Measurements from ENCODE around the gene CMC1. TPM values are rescaled to one million over a fixed set of nuclear protein-coding genes. Genes with fewer than 3 reads are reported as not detected.

CMC1 gene
- polyA plus RNA-seq, 6 donors from 2014 or later, result 24.1 to 34.0 (median 27.1) TPM

GRCh38 chr3:28224430-28224829, 17.0 kb upstream of the CMC1 start:
- no peak overlapping the region for H3K27ac Mint-ChIP-seq
- ATAC-seq (ENCODE audit: low read depth in 2 of 2) (no peak), DNase-seq (no peak)
- peaks cover 0 to 7% (median 3%) of the 10 kb centered on the region in 7 donors for H3K9me3 Mint-ChIP-seq
- peaks cover 0 to 2% of the 10 kb centered on the region in 2 donors for H3K36me3 Mint-ChIP-seq
- H3K4me1 Mint-ChIP-seq, result no peaks in the 10 kb centered on the region
- no peak overlapping the region for H3K4me3 Mint-ChIP-seq
- H3K27me3 Mint-ChIP-seq, result peaks cover 0 to 8% (median 4%) of the 10 kb centered on the region in 3 donors

- no peaks in the 10 kb centered on the region for H3K4me1 Mint-ChIP-seq
- peaks cover 0 to 2% (median 0%) of the 10 kb centered on the region in 7 donors for H3K9me3 Mint-ChIP-seq
- no peak overlapping the region for H3K4me3 Mint-ChIP-seq
- no peak for DNase-seq
- H3K27ac Mint-ChIP-seq, result no peak overlapping the region
- no peak for ATAC-seq (ENCODE audit: low read depth in 2 of 2)
- peaks cover 0 to under 1% (median 0%) of the 10 kb centered on the region in 3 donors for H3K27me3 Mint-ChIP-seq
- H3K36me3 Mint-ChIP-seq, result no peaks in the 10 kb centered on the region
Observed at GRCh38 chr3:28226020-28226419, 15.4 kb upstream of the CMC1 start.

- no peak for ATAC-seq (ENCODE audit: low read depth in 2 of 2)
- DNase-seq, result no peak
- no peaks in the 10 kb centered on the region for H3K4me1 Mint-ChIP-seq
- H3K4me3 Mint-ChIP-seq, result no peak overlapping the region
- H3K36me3 Mint-ChIP-seq, result no peaks in the 10 kb centered on the region
- H3K27ac Mint-ChIP-seq, result no peak overlapping the region
- no peaks in the 10 kb centered on the region for H3K27me3 Mint-ChIP-seq
- H3K9me3 Mint-ChIP-seq, result peaks cover 0 to 2% (median 0%) of the 10 kb centered on the region in 7 donors
Observed at GRCh38 chr3:28228623-28229022, 12.8 kb upstream of the CMC1 start.

- DNase-seq, result no peak
- H3K4me1 Mint-ChIP-seq, result no peaks in the 10 kb centered on the region
- H3K4me3 Mint-ChIP-seq, result no peak overlapping the region
Observed at GRCh38 chr3:28232659-28233058, 8.8 kb upstream of the CMC1 start.

GRCh38 chr3:28234454-28234853, 7.0 kb upstream of the CMC1 start:
- Mint-ChIP-seq H3K9me3 (no peaks in the 10 kb centered on the region), H3K4me3 (no peak overlapping the region), H3K27me3 (no peaks in the 10 kb centered on the region), H3K36me3 (no peaks in the 10 kb centered on the region), H3K27ac (no peak overlapping the region), H3K4me1 (no peaks in the 10 kb centered on the region)
- no peak for DNase-seq
- ATAC-seq (ENCODE audit: low read depth in 2 of 2), result no peak

More at GRCh38 chr3:28232659-28233058, 8.8 kb upstream of the CMC1 start:
- Mint-ChIP-seq H3K27ac (no peak overlapping the region), H3K27me3 (no peaks in the 10 kb centered on the region), H3K36me3 (no peaks in the 10 kb centered on the region), H3K9me3 (no peaks in the 10 kb centered on the region)
- ATAC-seq (ENCODE audit: low read depth in 2 of 2), result no peak

- Mint-ChIP-seq H3K4me1 (peaks cover 20 to 33% (median 23%) of the 10 kb centered on the region in 3 donors), H3K27me3 (no peaks in the 10 kb centered on the region), H3K4me3 (peak overlapping the region in 2 of 8 donors; percentile 44 to 71), H3K27ac (no peak overlapping the region), H3K9me3 (no peaks in the 10 kb centered on the region), H3K36me3 (no peaks in the 10 kb centered on the region)
- no peak for DNase-seq
- no peak for ATAC-seq (ENCODE audit: low read depth in 2 of 2)
Observed at GRCh38 chr3:28239108-28239507, 2.3 kb upstream of the CMC1 start.

GRCh38 chr3:28240441-28240840, 978 bp upstream of the CMC1 start:
- DNase-seq, result no peak
- peak overlapping the region in 2 of 6 donors; percentile 41 to 78 for H3K27ac Mint-ChIP-seq
- ATAC-seq (ENCODE audit: low read depth in 2 of 2), result no peak
- peaks cover 25 to 39% (median 27%) of the 10 kb centered on the region in 3 donors for H3K4me1 Mint-ChIP-seq
- no peaks in the 10 kb centered on the region for H3K36me3 Mint-ChIP-seq
- peaks cover 0 to 2% (median 0%) of the 10 kb centered on the region in 7 donors for H3K9me3 Mint-ChIP-seq
- H3K27me3 Mint-ChIP-seq, result no peaks in the 10 kb centered on the region
- peak overlapping the region; percentile 89 to 98 (median 96) for H3K4me3 Mint-ChIP-seq

- H3K27ac Mint-ChIP-seq, result peak overlapping the region in 3 of 6 donors; percentile 61 to 69 (median 62)
- H3K36me3 Mint-ChIP-seq, result no peaks in the 10 kb centered on the region
- no peak for ATAC-seq (ENCODE audit: low read depth in 2 of 2)
Observed at GRCh38 chr3:28242519-28242918, 1.1 kb downstream of the CMC1 start.

GRCh38 chr3:28243424-28244106, 2.1 kb downstream of the CMC1 start:
- peaks cover 30 to 54% (median 46%) of the 10 kb centered on the region in 3 donors for H3K4me1 Mint-ChIP-seq
- H3K27ac Mint-ChIP-seq, result peak overlapping the region in 2 of 6 donors; percentile 0 to 14
- DNase-seq (no peak), ATAC-seq (ENCODE audit: low read depth in 2 of 2) (no peak)
- H3K9me3 Mint-ChIP-seq, result peaks cover 0 to 2% (median 0%) of the 10 kb centered on the region in 7 donors
- H3K36me3 Mint-ChIP-seq, result no peaks in the 10 kb centered on the region
- peak overlapping the region in 4 of 8 donors; percentile 7 to 96 (median 19) for H3K4me3 Mint-ChIP-seq
- H3K27me3 Mint-ChIP-seq, result no peaks in the 10 kb centered on the region

More at GRCh38 chr3:28242519-28242918, 1.1 kb downstream of the CMC1 start:
- H3K27me3 Mint-ChIP-seq, result no peaks in the 10 kb centered on the region
- H3K4me3 Mint-ChIP-seq, result peak overlapping the region; percentile 89 to 98 (median 96)
- peaks cover 30 to 47% (median 35%) of the 10 kb centered on the region in 3 donors for H3K4me1 Mint-ChIP-seq
- peaks cover 0 to 2% (median 0%) of the 10 kb centered on the region in 7 donors for H3K9me3 Mint-ChIP-seq
- DNase-seq, result no peak

- peak overlapping the region in 1 of 8 donors; percentile 21 for H3K4me3 Mint-ChIP-seq
- no peak for DNase-seq
- ATAC-seq (ENCODE audit: low read depth in 2 of 2), result no peak
- H3K27ac Mint-ChIP-seq, result peak overlapping the region in 1 of 6 donors; percentile 0
- H3K4me1 Mint-ChIP-seq, result peaks cover 30 to 60% (median 52%) of the 10 kb centered on the region in 3 donors
- no peaks in the 10 kb centered on the region for H3K36me3 Mint-ChIP-seq
- no peaks in the 10 kb centered on the region for H3K27me3 Mint-ChIP-seq
- peaks cover 0 to 2% (median 0%) of the 10 kb centered on the region in 7 donors for H3K9me3 Mint-ChIP-seq
Observed at GRCh38 chr3:28244491-28244890, 3.1 kb downstream of the CMC1 start.

- peak overlapping the region in 1 of 8 donors; percentile 20 for H3K4me3 Mint-ChIP-seq
- H3K27ac Mint-ChIP-seq, result peak overlapping the region in 1 of 6 donors; percentile 41
- H3K36me3 Mint-ChIP-seq, result no peaks in the 10 kb centered on the region
Observed at GRCh38 chr3:28247286-28247685, 5.9 kb downstream of the CMC1 start.

GRCh38 chr3:28250999-28251398, 9.6 kb downstream of the CMC1 start:
- ATAC-seq (ENCODE audit: low read depth in 2 of 2) (no peak), DNase-seq (no peak)
- H3K4me3 Mint-ChIP-seq, result no peak overlapping the region
- no peaks in the 10 kb centered on the region for H3K9me3 Mint-ChIP-seq
- peaks cover 21 to 60% (median 52%) of the 10 kb centered on the region in 3 donors for H3K4me1 Mint-ChIP-seq
- peak overlapping the region in 2 of 6 donors; percentile 39 to 42 for H3K27ac Mint-ChIP-seq
- no peaks in the 10 kb centered on the region for H3K27me3 Mint-ChIP-seq
- no peaks in the 10 kb centered on the region for H3K36me3 Mint-ChIP-seq

More at GRCh38 chr3:28247286-28247685, 5.9 kb downstream of the CMC1 start:
- peaks cover 26 to 64% (median 62%) of the 10 kb centered on the region in 3 donors for H3K4me1 Mint-ChIP-seq
- DNase-seq, result no peak
- H3K27me3 Mint-ChIP-seq, result no peaks in the 10 kb centered on the region
- ATAC-seq (ENCODE audit: low read depth in 2 of 2), result no peak
- H3K9me3 Mint-ChIP-seq, result peaks cover 0 to 2% (median 0%) of the 10 kb centered on the region in 7 donors

GRCh38 chr3:28252001-28252431, 10.6 kb downstream of the CMC1 start:
- ATAC-seq (ENCODE audit: low read depth in 2 of 2) (no peak), DNase-seq (no peak)
- Mint-ChIP-seq H3K36me3 (no peaks in the 10 kb centered on the region), H3K4me3 (no peak overlapping the region), H3K27ac (no peak overlapping the region), H3K9me3 (no peaks in the 10 kb centered on the region), H3K4me1 (peaks cover 20 to 57% (median 50%) of the 10 kb centered on the region in 3 donors), H3K27me3 (no peaks in the 10 kb centered on the region)

Data from naive B cell (primary cell).